H1 (cell line): ENCODE measurements around the gene KIAA1614. TPM values are rescaled to one million over a fixed set of nuclear protein-coding genes. Genes with fewer than 3 reads are reported as not detected.

ENCODE experiments used
- BACH1 ChIP-seq: IDR thresholded peaks from 2 replicates; pipeline ENCODE4 v1.6.1; 2012; ENCODE audit warnings: low read length, improper control_type of control experiment
- EP300 ChIP-seq, 2 experiments: IDR thresholded peaks; 1 replicate in 1 of 2; 2 replicates in 1 of 2; pipeline ENCODE4 v1.6.1; 2011 to 2012; ENCODE audit warnings: low read depth in 2 of 2, low read length in 2 of 2, mild to moderate bottlenecking in 2 of 2, borderline replicate concordance in 1 of 2, inconsistent platforms in 1 of 2, moderate library complexity in 1 of 2
- HDAC2 ChIP-seq, 2 experiments: fragments of 300-600 bp in 1 of 2; sonication (generic) in 1 of 2; IDR thresholded peaks; 2 replicates each; pipeline ENCODE4 v1.6.1; 2011 to 2012; ENCODE audit warnings: low read depth in 2 of 2, low read length in 2 of 2, mild to moderate bottlenecking in 2 of 2, moderate library complexity in 2 of 2, borderline replicate concordance in 1 of 2, inconsistent platforms in 1 of 2
- KDM1A ChIP-seq: fragments of 200-600, 300-600 bp; sonication (generic); IDR thresholded peaks from 2 replicates; pipeline ENCODE4 v1.7.1; 2016; ENCODE audit warnings: mild to moderate bottlenecking, low read length, borderline replicate concordance
- PHF8 ChIP-seq: fragments of 200-600 bp; sonication (generic); conservative IDR thresholded peaks from 2 replicates; pipeline ENCODE4 v1.7.1; 2012; ENCODE audit warnings: low read depth, mild to moderate bottlenecking, inconsistent platforms, low read length, moderate library complexity
- SIX5 ChIP-seq: IDR thresholded peaks from 2 replicates; pipeline ENCODE4 v1.6.1; 2011; ENCODE audit warnings: mild to moderate bottlenecking, low read depth, low read length
- SUZ12 ChIP-seq: fragments of 200-600 bp; sonication (generic); IDR thresholded peaks from 2 replicates; pipeline ENCODE4 v1.6.1; 2012; ENCODE audit warnings: mild to moderate bottlenecking, inconsistent platforms, low read length, moderate library complexity, mixed read lengths
- TCF12 ChIP-seq: IDR thresholded peaks from 2 replicates; pipeline ENCODE4 v1.6.1; 2011; ENCODE audit warnings: low read depth, mild to moderate bottlenecking, low read length
- polyA plus RNA-seq, 7 experiments: library from polyadenylated mRNA; depleted of rRNA in 3 of 7; stranded (reverse) in 5 of 7; unstranded in 2 of 7; fragments of >200 nt in 5 of 7; fragments of 200-250 nt in 2 of 7; gene quantifications; 1 replicate in 5 of 7; 2 replicates in 1 of 7; 4 replicates in 1 of 7; pipeline versions ENCODE4 v1.2.1 to v1.2.3, GENCODE V29; 2011 to 2013; ENCODE audit warnings: missing spikeins in 2 of 7, mixed read lengths in 2 of 7
- total RNA-seq: library from RNA; stranded (reverse); fragmentation: NEBNext Ultra II Directional; extraction: Animal tissue kit (Norgen Biotek cat#: 25700); gene quantifications from 2 replicates; pipeline ENCODE4 v1.2.1, GENCODE V29; 2021
- TF ChIP-seq, protein P1 (sequence below): fragments of 300-600 bp; sonication (generic); IDR thresholded peaks from 2 replicates; pipeline ENCODE4 v1.7.1; 2012; ENCODE audit warnings: low read length, moderate library complexity, mild to moderate bottlenecking, inconsistent platforms; ENCODE audit not compliant: insufficient replicate concordance

KIAA1614 gene
- total and polyA plus RNA-seq, 2 of the 8 experiments (the other 6 are each of a cell fraction or from before 2014, with no cell fraction given): 1.3 to 3.1 TPM

DNA sequence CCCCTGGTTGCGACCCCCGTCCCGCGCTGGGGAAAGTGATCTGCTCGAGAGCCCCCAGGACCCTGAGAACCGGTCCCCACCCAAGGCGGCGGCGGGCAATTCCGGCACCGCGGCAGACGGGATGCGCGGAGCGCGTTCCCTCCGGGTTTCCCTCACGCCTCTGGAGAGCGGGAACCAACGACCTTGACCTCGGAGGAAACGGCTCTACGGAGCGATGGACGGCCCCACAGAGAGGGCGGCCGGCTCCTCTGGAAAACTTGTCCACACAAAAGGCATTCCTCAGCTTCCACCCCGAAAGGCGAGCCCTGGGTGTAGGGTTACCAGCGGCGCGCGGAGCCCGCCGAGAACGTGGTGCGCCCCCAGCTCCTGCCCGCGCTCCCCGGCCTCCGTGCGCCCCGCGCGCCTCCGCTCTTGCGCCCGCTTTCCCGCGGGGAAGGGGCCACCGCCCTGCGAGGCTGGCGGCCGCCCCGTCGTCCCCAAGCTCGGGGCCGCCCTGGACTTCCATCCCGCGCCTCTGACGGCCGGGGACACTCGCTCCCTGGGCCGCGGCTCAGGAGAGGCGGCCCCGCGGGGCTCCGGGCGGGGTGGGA, 391 bp upstream of the KIAA1614 start (continued):
- TF ChIP-seq, protein P1, sequence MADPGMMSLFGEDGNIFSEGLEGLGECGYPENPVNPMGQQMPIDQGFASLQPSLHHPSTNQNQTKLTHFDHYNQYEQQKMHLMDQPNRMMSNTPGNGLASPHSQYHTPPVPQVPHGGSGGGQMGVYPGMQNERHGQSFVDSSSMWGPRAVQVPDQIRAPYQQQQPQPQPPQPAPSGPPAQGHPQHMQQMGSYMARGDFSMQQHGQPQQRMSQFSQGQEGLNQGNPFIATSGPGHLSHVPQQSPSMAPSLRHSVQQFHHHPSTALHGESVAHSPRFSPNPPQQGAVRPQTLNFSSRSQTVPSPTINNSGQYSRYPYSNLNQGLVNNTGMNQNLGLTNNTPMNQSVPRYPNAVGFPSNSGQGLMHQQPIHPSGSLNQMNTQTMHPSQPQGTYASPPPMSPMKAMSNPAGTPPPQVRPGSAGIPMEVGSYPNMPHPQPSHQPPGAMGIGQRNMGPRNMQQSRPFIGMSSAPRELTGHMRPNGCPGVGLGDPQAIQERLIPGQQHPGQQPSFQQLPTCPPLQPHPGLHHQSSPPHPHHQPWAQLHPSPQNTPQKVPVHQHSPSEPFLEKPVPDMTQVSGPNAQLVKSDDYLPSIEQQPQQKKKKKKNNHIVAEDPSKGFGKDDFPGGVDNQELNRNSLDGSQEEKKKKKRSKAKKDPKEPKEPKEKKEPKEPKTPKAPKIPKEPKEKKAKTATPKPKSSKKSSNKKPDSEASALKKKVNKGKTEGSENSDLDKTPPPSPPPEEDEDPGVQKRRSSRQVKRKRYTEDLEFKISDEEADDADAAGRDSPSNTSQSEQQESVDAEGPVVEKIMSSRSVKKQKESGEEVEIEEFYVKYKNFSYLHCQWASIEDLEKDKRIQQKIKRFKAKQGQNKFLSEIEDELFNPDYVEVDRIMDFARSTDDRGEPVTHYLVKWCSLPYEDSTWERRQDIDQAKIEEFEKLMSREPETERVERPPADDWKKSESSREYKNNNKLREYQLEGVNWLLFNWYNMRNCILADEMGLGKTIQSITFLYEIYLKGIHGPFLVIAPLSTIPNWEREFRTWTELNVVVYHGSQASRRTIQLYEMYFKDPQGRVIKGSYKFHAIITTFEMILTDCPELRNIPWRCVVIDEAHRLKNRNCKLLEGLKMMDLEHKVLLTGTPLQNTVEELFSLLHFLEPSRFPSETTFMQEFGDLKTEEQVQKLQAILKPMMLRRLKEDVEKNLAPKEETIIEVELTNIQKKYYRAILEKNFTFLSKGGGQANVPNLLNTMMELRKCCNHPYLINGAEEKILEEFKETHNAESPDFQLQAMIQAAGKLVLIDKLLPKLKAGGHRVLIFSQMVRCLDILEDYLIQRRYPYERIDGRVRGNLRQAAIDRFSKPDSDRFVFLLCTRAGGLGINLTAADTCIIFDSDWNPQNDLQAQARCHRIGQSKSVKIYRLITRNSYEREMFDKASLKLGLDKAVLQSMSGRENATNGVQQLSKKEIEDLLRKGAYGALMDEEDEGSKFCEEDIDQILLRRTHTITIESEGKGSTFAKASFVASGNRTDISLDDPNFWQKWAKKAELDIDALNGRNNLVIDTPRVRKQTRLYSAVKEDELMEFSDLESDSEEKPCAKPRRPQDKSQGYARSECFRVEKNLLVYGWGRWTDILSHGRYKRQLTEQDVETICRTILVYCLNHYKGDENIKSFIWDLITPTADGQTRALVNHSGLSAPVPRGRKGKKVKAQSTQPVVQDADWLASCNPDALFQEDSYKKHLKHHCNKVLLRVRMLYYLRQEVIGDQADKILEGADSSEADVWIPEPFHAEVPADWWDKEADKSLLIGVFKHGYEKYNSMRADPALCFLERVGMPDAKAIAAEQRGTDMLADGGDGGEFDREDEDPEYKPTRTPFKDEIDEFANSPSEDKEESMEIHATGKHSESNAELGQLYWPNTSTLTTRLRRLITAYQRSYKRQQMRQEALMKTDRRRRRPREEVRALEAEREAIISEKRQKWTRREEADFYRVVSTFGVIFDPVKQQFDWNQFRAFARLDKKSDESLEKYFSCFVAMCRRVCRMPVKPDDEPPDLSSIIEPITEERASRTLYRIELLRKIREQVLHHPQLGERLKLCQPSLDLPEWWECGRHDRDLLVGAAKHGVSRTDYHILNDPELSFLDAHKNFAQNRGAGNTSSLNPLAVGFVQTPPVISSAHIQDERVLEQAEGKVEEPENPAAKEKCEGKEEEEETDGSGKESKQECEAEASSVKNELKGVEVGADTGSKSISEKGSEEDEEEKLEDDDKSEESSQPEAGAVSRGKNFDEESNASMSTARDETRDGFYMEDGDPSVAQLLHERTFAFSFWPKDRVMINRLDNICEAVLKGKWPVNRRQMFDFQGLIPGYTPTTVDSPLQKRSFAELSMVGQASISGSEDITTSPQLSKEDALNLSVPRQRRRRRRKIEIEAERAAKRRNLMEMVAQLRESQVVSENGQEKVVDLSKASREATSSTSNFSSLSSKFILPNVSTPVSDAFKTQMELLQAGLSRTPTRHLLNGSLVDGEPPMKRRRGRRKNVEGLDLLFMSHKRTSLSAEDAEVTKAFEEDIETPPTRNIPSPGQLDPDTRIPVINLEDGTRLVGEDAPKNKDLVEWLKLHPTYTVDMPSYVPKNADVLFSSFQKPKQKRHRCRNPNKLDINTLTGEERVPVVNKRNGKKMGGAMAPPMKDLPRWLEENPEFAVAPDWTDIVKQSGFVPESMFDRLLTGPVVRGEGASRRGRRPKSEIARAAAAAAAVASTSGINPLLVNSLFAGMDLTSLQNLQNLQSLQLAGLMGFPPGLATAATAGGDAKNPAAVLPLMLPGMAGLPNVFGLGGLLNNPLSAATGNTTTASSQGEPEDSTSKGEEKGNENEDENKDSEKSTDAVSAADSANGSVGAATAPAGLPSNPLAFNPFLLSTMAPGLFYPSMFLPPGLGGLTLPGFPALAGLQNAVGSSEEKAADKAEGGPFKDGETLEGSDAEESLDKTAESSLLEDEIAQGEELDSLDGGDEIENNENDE: no peak
- no peak for TF ChIP-seq SIX5
- peak; percentile 27; the same call in 1 of the 2 replicates for TF ChIP-seq BACH1
- no peak for TF ChIP-seq EP300 (IDR thresholded peaks at IDR 0.05; ENCODE audit: borderline replicate concordance in 1 of 2, low read depth in 2 of 2, low read length in 2 of 2)
- no peak for TF ChIP-seq TCF12
- TF ChIP-seq SUZ12: peak; percentile 71
- TF ChIP-seq KDM1A: no peak
- TF ChIP-seq HDAC2 (IDR thresholded peaks at IDR 0.05; ENCODE audit: borderline replicate concordance in 1 of 2, low read depth in 2 of 2, low read length in 2 of 2): no peak; a peak in 1 of 4 replicates
- TF ChIP-seq PHF8: no peak; the same call in 1 of the 2 replicates
